ENCODE data around the gene CDHR3. TPM values are rescaled to one million over a fixed set of nuclear protein-coding genes. Genes with fewer than 3 reads are reported as not detected.

CDHR3 gene
- total RNA-seq, 1 donor from 2014 or later = 0.75 TPM

- H3K4me3 Mint-ChIP-seq = no peak overlapping the region
- CTCF ChIA-PET = interaction anchor here (1.6 to 3.1 kb wide), 2 partner anchors 13 to 256 kb away, joined by 6 to 11 read pairs; no protein-coding TSS in a partner anchor
- no peak overlapping the region for H3K27ac Mint-ChIP-seq
- POLR2A ChIA-PET = no interaction called here
- ATAC-seq (ENCODE audit: low read depth) (no peak), DNase-seq (no peak)
- H3K27me3 Mint-ChIP-seq = peaks cover 4% of the 10 kb centered on the region
- TF ChIP-seq, protein P1, sequence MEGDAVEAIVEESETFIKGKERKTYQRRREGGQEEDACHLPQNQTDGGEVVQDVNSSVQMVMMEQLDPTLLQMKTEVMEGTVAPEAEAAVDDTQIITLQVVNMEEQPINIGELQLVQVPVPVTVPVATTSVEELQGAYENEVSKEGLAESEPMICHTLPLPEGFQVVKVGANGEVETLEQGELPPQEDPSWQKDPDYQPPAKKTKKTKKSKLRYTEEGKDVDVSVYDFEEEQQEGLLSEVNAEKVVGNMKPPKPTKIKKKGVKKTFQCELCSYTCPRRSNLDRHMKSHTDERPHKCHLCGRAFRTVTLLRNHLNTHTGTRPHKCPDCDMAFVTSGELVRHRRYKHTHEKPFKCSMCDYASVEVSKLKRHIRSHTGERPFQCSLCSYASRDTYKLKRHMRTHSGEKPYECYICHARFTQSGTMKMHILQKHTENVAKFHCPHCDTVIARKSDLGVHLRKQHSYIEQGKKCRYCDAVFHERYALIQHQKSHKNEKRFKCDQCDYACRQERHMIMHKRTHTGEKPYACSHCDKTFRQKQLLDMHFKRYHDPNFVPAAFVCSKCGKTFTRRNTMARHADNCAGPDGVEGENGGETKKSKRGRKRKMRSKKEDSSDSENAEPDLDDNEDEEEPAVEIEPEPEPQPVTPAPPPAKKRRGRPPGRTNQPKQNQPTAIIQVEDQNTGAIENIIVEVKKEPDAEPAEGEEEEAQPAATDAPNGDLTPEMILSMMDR (IDR thresholded peaks at IDR 0.05) = no peak
- H3K36me3 Mint-ChIP-seq (ENCODE audit: low read depth) = no peaks in the 10 kb centered on the region
- intact Hi-C loops (cut with micrococcal nuclease) = no loop called here
- no peaks in the 10 kb centered on the region for H3K9me3 Mint-ChIP-seq
- H3K4me1 Mint-ChIP-seq = peaks cover 22% of the 10 kb centered on the region
These were observed 53.3 kb downstream of the CDHR3 start for GRCh38 chr7:106016331-106016730.

DNA sequence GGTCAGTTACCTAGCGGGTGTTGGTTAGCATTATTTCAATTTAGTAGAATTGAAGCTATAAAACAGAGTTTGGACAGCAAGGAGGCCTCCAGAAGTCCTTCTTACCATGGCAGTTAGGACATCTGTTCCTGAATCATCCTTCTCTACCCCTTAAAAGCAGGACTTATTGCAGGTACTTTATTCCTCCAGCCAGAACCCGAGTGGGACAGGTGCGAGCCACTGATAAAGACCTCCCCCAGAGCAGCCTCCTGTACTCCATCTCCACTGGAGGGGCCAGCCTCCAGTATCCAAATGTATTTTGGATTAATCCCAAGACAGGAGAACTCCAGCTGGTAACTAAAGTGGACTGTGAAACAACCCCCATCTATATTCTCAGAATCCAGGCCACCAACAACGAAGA is 54.6 kb downstream of the CDHR3 start:
- POLR2A ChIA-PET = no interaction called here
- H3K9me3 Mint-ChIP-seq = no peaks in the 10 kb centered on the region
- no peak overlapping the region for H3K27ac Mint-ChIP-seq
- TF ChIP-seq, protein P1 (IDR thresholded peaks at IDR 0.05) = no peak
- no peak for ATAC-seq (ENCODE audit: low read depth)
- no peaks in the 10 kb centered on the region for H3K27me3 Mint-ChIP-seq
- no peaks in the 10 kb centered on the region for H3K36me3 Mint-ChIP-seq (ENCODE audit: low read depth)
- intact Hi-C loops (cut with micrococcal nuclease) = no loop called here
- CTCF ChIA-PET = no interaction called here
- peaks cover 33% of the 10 kb centered on the region for H3K4me1 Mint-ChIP-seq
- no peak overlapping the region for H3K4me3 Mint-ChIP-seq
- no peak for DNase-seq

DNA sequence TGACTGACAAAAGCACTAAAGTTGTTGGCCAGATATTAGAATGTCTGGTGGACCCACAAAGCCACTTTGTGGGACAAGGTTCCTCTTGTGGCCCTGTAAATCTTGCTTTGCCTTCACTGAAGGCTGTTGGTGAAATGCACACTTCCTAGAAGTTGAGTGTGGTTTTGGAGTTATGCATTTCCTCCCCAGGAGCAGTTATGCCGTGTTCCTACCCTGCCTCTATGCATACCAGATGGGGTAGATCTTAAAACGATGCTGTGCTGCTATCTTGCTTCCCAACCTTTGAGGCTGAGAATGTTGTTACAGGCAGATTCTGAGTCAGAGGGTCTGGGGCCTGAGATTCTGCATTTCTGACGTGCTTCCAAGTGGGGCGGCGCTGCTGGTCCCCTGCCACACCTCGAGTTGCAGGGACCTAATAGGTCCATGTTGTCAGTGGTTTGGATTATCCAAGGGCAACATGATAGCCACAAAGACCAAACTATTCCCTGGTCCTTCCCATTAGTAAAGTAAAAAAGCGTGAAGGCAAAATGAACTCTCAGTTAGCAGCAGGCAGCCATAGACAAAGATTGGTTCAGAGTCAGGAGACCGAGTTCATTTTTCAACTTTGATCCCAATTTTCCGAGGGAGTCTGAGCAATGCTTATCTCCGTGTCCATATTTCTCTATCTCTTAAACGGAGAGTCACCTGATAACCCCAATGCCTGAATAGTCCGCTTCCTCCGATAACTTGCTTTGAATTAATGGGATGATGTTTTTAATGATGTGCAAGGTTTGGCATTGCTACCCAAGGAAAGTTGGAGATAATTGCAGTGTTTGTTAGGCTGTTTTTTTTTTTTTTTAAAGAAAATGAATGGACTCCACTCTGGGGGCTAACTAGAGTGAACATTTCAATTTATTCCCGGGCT is 55.8 kb downstream of the CDHR3 start:
- CTCF ChIA-PET = interaction anchor here (3.1 kb wide), 1 partner anchor 258 kb away, joined by 9 read pairs; no protein-coding TSS in a partner anchor

GRCh38 chr7:106019470-106019820 is 56.4 kb downstream of the CDHR3 start:
- Mint-ChIP-seq H3K27me3 (no peaks in the 10 kb centered on the region), H3K4me1 (peaks cover 50% of the 10 kb centered on the region), H3K4me3 (no peak overlapping the region), H3K27ac (no peak overlapping the region), H3K36me3 (ENCODE audit: low read depth) (no peaks in the 10 kb centered on the region), H3K9me3 (no peaks in the 10 kb centered on the region)
- TF ChIP-seq, protein P1 (IDR thresholded peaks at IDR 0.05) = no peak
- DNase-seq = no peak
- intact Hi-C loops (cut with micrococcal nuclease) = no loop called here
- POLR2A ChIA-PET = no interaction called here
- no peak for ATAC-seq (ENCODE audit: low read depth)
- CTCF ChIA-PET = interaction anchor here (3.1 kb wide), 1 partner anchor 259 kb away, joined by 9 read pairs; no protein-coding TSS in a partner anchor

More for the DNA sequence above, 55.8 kb downstream of the CDHR3 start:
- Mint-ChIP-seq H3K36me3 (ENCODE audit: low read depth) (no peaks in the 10 kb centered on the region), H3K27me3 (no peaks in the 10 kb centered on the region), H3K9me3 (no peaks in the 10 kb centered on the region), H3K4me1 (peaks cover 44% of the 10 kb centered on the region), H3K4me3 (no peak overlapping the region), H3K27ac (no peak overlapping the region)
- TF ChIP-seq, protein P1 (IDR thresholded peaks at IDR 0.05) = no peak
- intact Hi-C loops (cut with micrococcal nuclease) = no loop called here
- ATAC-seq (ENCODE audit: low read depth) (no peak), DNase-seq (no peak)
- POLR2A ChIA-PET = no interaction called here
